BE2C (cell line): ENCODE results near the gene BMS1.
"Not testable (repeated sequence)": the region's sequence is repeated elsewhere in the genome, so short reads cannot be mapped to it uniquely, and the experiment has no call there.

Source experiments
- DNase-seq: peaks from one replicate; pipeline ENCODE4 v3.0.0-alpha.2; 2020
- H3K27me3 ChIP-seq: fragments of 250-450 bp; sonication (Bioruptor Pico); 2 replicates; pipeline ENCODE4 v1.5.1; 2020; ENCODE audit warnings: mild to moderate bottlenecking
- H3K36me3 ChIP-seq: fragments of 250-450 bp; sonication (Bioruptor Pico); 2 replicates; pipeline ENCODE4 v1.5.1; 2020; ENCODE audit warnings: mild to moderate bottlenecking
- H3K4me1 ChIP-seq: fragments of 250-450 bp; sonication (Bioruptor Pico); 2 replicates; pipeline ENCODE4 v1.5.1; 2020
- H3K4me3 ChIP-seq: 2 replicates; pipeline ENCODE4 v1.5.1; 2011; ENCODE audit warnings: low read depth, low read length
- H3K9me3 ChIP-seq: fragments of 250-450 bp; sonication (Bioruptor Pico); 2 replicates; pipeline ENCODE4 v1.5.1; 2020
- TF ChIP-seq, protein P1 (sequence below): IDR thresholded peaks from 2 replicates; pipeline ENCODE4 v1.5.1; 2012; ENCODE audit warnings: mild to moderate bottlenecking, low read depth, low read length

The BMS1 gene

DNA sequence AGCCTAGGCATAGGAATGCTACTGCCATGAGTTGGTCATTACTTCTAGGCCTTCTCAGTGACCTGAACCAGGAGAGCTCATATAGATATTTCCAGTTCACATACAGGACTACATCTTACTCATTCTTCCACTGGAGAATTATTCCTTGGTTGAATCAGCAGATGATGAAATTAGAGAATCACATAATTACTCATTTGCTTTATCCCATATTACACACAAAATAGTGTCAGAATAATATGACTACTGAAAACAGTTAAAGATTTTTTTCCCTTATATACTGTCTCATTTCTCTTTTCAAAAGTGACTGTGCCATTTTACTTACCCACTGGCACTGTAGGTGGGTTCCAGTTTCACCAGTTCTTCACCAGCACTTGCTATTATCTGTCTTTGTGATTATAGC is 18.5 kb downstream of the BMS1 start:
- DNase-seq: no peak
- Histone ChIP-seq H3K36me3 (peaks cover 81% of the 10 kb centered on the region), H3K4me3 (no peak overlapping the region), H3K4me1 (no peaks in the 10 kb centered on the region), H3K9me3 (no peaks in the 10 kb centered on the region), H3K27me3 (no peaks in the 10 kb centered on the region)
- TF ChIP-seq, protein P1, sequence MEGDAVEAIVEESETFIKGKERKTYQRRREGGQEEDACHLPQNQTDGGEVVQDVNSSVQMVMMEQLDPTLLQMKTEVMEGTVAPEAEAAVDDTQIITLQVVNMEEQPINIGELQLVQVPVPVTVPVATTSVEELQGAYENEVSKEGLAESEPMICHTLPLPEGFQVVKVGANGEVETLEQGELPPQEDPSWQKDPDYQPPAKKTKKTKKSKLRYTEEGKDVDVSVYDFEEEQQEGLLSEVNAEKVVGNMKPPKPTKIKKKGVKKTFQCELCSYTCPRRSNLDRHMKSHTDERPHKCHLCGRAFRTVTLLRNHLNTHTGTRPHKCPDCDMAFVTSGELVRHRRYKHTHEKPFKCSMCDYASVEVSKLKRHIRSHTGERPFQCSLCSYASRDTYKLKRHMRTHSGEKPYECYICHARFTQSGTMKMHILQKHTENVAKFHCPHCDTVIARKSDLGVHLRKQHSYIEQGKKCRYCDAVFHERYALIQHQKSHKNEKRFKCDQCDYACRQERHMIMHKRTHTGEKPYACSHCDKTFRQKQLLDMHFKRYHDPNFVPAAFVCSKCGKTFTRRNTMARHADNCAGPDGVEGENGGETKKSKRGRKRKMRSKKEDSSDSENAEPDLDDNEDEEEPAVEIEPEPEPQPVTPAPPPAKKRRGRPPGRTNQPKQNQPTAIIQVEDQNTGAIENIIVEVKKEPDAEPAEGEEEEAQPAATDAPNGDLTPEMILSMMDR: no peak

DNA sequence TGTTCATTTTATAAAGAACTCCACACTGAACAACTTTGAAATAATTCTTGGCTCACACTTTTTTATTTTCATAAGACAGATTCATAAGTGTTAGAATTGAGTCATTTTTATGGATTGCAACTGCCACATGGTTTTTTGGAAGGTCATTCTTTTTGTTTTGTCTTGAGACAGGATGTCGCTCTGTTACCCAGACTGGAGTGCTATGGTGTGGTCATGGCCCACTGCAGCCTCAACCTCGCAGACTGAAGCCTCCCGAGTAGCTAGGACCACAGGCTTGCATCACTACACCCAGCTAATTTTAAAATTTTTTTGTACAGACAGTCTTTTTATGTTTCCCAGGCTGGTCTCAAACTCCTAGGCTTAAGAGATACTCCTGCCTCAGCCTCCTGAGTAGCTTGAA is 20.3 kb downstream of the BMS1 start:
- no peak for DNase-seq
- Histone ChIP-seq H3K9me3 (no peaks in the 10 kb centered on the region), H3K4me1 (no peaks in the 10 kb centered on the region), H3K27me3 (no peaks in the 10 kb centered on the region), H3K36me3 (peaks cover 77% of the 10 kb centered on the region), H3K4me3 (no peak overlapping the region)
- TF ChIP-seq, protein P1: no peak

DNA sequence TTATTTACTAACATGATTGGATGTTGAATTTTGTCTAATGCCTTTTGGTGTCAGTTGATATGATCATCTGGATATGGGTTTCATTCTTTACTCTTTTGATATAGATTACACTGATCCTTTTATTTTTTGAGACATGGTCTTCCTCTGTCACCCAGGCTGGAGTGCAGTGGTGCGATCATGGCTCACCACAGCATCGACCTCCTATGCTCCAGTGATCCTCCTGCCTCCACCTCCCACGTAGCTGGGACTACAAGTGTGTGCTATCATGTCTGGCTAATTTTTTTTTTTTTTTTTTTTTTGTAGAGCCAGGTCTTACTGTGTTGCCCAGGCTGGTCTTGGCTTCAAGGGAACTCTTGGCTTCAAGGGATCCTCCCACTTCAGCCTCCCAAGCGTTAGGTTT is 27.1 kb downstream of the BMS1 start:
- TF ChIP-seq, protein P1: no peak
- peaks cover 27% of the 10 kb centered on the region for H3K36me3 ChIP-seq
- no peak for DNase-seq

DNA sequence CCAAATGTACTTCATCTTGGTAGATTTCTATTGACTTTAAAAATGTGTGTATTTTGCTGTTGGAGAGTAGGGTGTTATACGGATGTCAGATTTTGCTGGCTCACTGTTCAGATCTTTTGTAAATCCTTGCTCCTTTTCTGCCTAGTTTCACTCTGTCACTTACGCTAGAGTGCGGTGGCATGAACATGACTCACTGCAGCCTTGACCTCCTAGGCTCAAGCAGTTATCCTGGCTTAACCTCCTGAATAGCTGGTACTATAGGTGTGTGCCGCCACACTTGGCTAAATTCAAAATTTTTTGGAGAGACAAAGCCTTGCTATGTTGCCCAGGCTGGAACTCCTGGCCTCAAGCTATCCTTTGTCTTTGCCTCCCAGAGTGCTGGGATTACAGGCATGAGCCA is 29.4 kb downstream of the BMS1 start:
- H3K4me1 ChIP-seq: no peaks in the 10 kb centered on the region
- DNase-seq: no peak
- H3K9me3 ChIP-seq: no peaks in the 10 kb centered on the region
- H3K36me3 ChIP-seq: peaks cover 17% of the 10 kb centered on the region
- no peak overlapping the region for H3K4me3 ChIP-seq
- H3K27me3 ChIP-seq: no peaks in the 10 kb centered on the region
- TF ChIP-seq, protein P1: no peak

More for the DNA sequence above, 27.1 kb downstream of the BMS1 start:
- no peaks in the 10 kb centered on the region for H3K4me1 ChIP-seq
- H3K27me3 ChIP-seq: no peaks in the 10 kb centered on the region
- no peaks in the 10 kb centered on the region for H3K9me3 ChIP-seq
- no peak overlapping the region for H3K4me3 ChIP-seq

DNA sequence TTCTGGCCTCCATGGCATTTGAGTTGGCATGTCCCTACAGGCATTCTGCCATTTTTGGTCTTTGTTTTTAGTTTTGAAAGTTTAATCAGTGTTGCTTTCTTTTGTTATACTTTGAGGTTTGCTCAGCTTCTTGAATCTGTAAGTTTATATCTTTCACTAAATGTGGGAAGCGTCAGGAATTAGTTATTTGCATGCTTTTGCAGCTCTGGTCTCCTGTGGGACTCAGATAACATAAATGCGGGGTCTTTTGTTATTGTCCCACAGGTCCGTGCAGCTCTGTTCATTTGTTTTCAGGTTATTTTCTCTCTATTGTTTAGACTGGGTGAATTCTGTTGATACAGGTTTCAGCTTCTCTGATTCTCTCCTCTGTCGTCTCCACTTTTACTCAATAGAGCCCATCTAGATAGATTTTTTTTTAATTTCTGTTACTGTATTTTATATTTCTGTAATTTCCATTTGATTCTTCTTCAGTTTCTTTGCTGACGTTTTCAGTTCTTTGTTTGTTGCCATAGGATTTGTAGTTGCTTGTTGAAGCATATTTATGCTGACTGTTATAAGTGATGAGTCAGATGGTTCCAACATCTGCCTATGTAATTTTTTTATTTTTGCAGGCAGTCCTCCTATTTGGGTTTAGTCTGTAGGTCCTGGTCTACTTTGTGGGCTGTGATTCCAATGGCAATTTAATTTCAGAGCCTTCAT is 31.5 kb downstream of the BMS1 start:
- not testable (repeated sequence) for H3K4me3 ChIP-seq, DNase-seq, H3K9me3 ChIP-seq, H3K4me1 ChIP-seq, H3K27me3 ChIP-seq
- H3K36me3 ChIP-seq: peaks cover 16% of the 10 kb centered on the region; the same call in 1 of the 2 replicates

DNA sequence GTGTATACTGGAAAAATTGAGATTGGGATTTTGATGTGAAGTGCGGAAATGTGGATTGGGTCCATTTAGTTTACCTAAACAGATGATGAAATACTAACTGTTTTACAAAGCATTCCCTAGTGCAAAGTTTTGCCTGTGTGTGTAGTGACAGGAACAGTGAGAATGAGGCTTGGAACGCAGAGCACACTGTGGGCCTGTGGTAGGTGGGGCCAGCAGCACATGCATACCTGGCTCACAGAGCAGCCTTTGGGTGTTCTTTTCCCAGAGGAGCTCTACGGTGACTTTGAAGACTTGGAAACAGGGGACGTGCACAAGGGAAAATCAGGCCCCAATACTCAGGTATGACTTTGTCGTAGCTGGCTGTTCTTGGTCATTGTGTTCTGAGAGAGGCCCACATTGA is 33.7 kb downstream of the BMS1 start:
- not testable (repeated sequence) for H3K36me3 ChIP-seq, H3K4me3 ChIP-seq, H3K4me1 ChIP-seq, H3K9me3 ChIP-seq, H3K27me3 ChIP-seq, DNase-seq

DNA sequence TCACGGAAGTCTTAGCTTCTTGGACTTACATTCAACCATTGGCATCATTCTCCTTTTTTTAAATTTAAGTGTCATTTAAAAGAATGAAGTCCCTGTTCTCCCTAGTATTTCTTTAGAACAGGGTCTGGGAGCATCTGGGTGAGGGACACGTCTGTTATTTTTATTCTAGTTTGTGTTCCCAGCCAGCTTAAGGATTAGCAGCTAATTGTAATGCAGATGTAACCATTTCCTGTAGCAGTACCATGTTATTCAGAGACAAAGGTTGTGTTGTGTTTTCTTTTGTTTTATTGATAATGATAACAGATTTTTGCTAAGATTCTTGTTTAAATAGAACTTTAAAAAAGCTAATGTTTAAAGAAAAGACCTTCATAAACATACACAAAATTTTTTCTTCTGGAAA is 34.3 kb downstream of the BMS1 start:
- Histone ChIP-seq H3K27me3 (no peaks in the 10 kb centered on the region), H3K4me3 (no peak overlapping the region), H3K4me1 (no peaks in the 10 kb centered on the region), H3K36me3 (peaks cover 7% of the 10 kb centered on the region; the same call in 1 of the 2 replicates), H3K9me3 (no peaks in the 10 kb centered on the region)
- DNase-seq: no peak
- TF ChIP-seq, protein P1: no peak

DNA sequence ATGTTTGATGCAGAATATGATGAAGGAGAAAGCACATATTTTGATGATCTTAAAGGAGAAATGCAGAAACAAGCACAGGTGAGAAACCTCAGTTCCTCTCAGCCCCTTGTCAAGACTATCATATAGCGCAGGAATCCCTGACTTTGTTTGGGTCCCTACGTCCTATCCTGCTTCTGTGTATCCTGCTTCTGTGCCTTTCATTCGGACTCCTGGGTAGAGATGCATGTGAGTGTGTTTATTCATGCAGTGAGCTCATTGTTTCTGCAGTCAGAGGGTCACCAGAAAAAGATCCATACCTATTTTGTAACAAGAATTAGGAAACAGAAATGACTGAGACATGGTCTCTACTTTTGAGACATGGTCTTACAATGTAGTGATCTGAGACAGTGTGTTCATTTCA is 34.8 kb downstream of the BMS1 start:
- not testable (repeated sequence) for H3K4me1 ChIP-seq, DNase-seq, H3K4me3 ChIP-seq, H3K27me3 ChIP-seq, H3K9me3 ChIP-seq, H3K36me3 ChIP-seq

DNA sequence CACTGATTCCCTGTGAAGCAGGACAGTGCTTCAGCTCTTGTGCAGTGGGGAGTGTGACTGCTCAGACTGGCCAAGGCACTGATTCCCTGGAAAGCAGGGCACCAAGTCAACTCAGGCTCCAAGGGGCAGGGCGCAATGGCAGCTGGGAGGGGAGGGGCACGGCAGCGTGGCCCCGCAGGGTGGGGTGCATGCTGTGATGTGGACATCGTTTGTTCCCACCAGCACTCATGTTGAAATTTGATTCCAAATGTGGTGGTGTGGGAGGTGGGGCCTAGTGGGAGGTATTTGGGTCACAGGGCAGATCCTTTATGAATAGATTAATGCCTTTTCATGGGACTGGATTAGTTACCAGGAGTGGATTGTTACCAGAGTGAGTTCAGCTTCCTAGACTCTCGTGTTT is 44.2 kb downstream of the BMS1 start:
- DNase-seq, H3K4me3 ChIP-seq, H3K27me3 ChIP-seq, H3K9me3 ChIP-seq, H3K4me1 ChIP-seq: not testable (repeated sequence)
- H3K36me3 ChIP-seq: peaks cover 12% of the 10 kb centered on the region
